H7 (cell line): Measurements from ENCODE around the gene DPYSL4. TPM values are rescaled to one million over a fixed set of nuclear protein-coding genes. Genes with fewer than 3 reads are reported as not detected.

Source experiments
- DNase-seq: peaks from one replicate; pipeline ENCODE4 v3.0.0; 2012
- H3K27me3 ChIP-seq: 2 replicates; pipeline ENCODE4 v1.6.0; 2011; ENCODE audit warnings: mild to moderate bottlenecking, low read length; ENCODE audit not compliant: control insufficient read depth, insufficient read depth
- H3K36me3 ChIP-seq: replicated peaks from 2 replicates; pipeline ENCODE4 v1.5.1; 2011; ENCODE audit warnings: low read length; ENCODE audit not compliant: control insufficient read depth, insufficient read depth
- H3K4me3 ChIP-seq: 2 replicates; pipeline ENCODE4 v1.5.1; 2011; ENCODE audit warnings: low read depth, mild to moderate bottlenecking, control low read depth, low read length, moderate library complexity; ENCODE audit not compliant: insufficient read depth
- total RNA-seq: library from RNA; depleted of rRNA; stranded (reverse); fragments of >200 nt; shearing (Covaris generic); gene quantifications from 2 replicates; pipeline ENCODE4 v1.2.3, GENCODE V29; 2014

The DPYSL4 gene
- total RNA-seq, 1 experiment from 2014 or later: 9.1 TPM

- H3K27me3 ChIP-seq: no peaks in the 10 kb centered on the region
- H3K36me3 ChIP-seq: no peaks in the 10 kb centered on the region
- H3K4me3 ChIP-seq: no peak overlapping the region
- DNase-seq: no peak
Observed at GRCh38 chr10:132243141-132243540, 56.4 kb downstream of the DPYSL4 start.

GRCh38 chr10:132243626-132244025, 56.9 kb downstream of the DPYSL4 start:
- no peak for DNase-seq
- no peak overlapping the region for H3K4me3 ChIP-seq
- no peaks in the 10 kb centered on the region for H3K27me3 ChIP-seq
- no peaks in the 10 kb centered on the region for H3K36me3 ChIP-seq

GRCh38 chr10:132245056-132245455, 58.3 kb downstream of the DPYSL4 start:
- no peaks in the 10 kb centered on the region for H3K36me3 ChIP-seq
- H3K4me3 ChIP-seq: no peak overlapping the region
- no peaks in the 10 kb centered on the region for H3K27me3 ChIP-seq
- DNase-seq: no peak

GRCh38 chr10:132246296-132246695, 59.5 kb downstream of the DPYSL4 start:
- no peak for DNase-seq
- Histone ChIP-seq H3K27me3 (no peaks in the 10 kb centered on the region), H3K36me3 (no peaks in the 10 kb centered on the region), H3K4me3 (no peak overlapping the region)

GRCh38 chr10:132247943-132248342, 61.2 kb downstream of the DPYSL4 start:
- H3K36me3 ChIP-seq: no peaks in the 10 kb centered on the region
- H3K27me3 ChIP-seq: no peaks in the 10 kb centered on the region
- DNase-seq: no peak
- no peak overlapping the region for H3K4me3 ChIP-seq

GRCh38 chr10:132248455-132249225, 61.9 kb downstream of the DPYSL4 start:
- Histone ChIP-seq H3K27me3 (no peaks in the 10 kb centered on the region), H3K36me3 (no peaks in the 10 kb centered on the region), H3K4me3 (peak overlapping the region; percentile 29)
- DNase-seq: peak; percentile 99

GRCh38 chr10:132249226-132249724, 62.5 kb downstream of the DPYSL4 start:
- DNase-seq: no peak
- Histone ChIP-seq H3K27me3 (no peaks in the 10 kb centered on the region), H3K4me3 (no peak overlapping the region)

GRCh38 chr10:132249824-132250375, 63.2 kb downstream of the DPYSL4 start:
- Histone ChIP-seq H3K36me3 (no peaks in the 10 kb centered on the region), H3K27me3 (no peaks in the 10 kb centered on the region), H3K4me3 (no peak overlapping the region)
- no peak for DNase-seq

More at GRCh38 chr10:132249226-132249724, 62.5 kb downstream of the DPYSL4 start:
- no peaks in the 10 kb centered on the region for H3K36me3 ChIP-seq

- H3K4me3 ChIP-seq: no peak overlapping the region
- no peak for DNase-seq
- H3K27me3 ChIP-seq: no peaks in the 10 kb centered on the region
- no peaks in the 10 kb centered on the region for H3K36me3 ChIP-seq
Observed at GRCh38 chr10:132250481-132251475, 64.0 kb downstream of the DPYSL4 start.

- H3K4me3 ChIP-seq: no peak overlapping the region
- H3K27me3 ChIP-seq: no peaks in the 10 kb centered on the region
- DNase-seq: no peak
Observed at GRCh38 chr10:132251928-132252327, 65.2 kb downstream of the DPYSL4 start.

GRCh38 chr10:132252412-132252811, 65.7 kb downstream of the DPYSL4 start:
- Histone ChIP-seq H3K27me3 (no peaks in the 10 kb centered on the region), H3K4me3 (no peak overlapping the region), H3K36me3 (no peaks in the 10 kb centered on the region)
- DNase-seq: peak; percentile 86

More at GRCh38 chr10:132251928-132252327, 65.2 kb downstream of the DPYSL4 start:
- H3K36me3 ChIP-seq: no peaks in the 10 kb centered on the region

GRCh38 chr10:132253092-132253687, 66.4 kb downstream of the DPYSL4 start:
- H3K4me3 ChIP-seq: peak overlapping the region; percentile 53
- H3K27me3 ChIP-seq: no peaks in the 10 kb centered on the region
- DNase-seq: peak; percentile 78
- no peaks in the 10 kb centered on the region for H3K36me3 ChIP-seq

- no peak for DNase-seq
- no peak overlapping the region for H3K4me3 ChIP-seq
Observed at GRCh38 chr10:132254841-132255240, 68.1 kb downstream of the DPYSL4 start.

More at GRCh38 chr10:132254841-132255240, 68.1 kb downstream of the DPYSL4 start:
- H3K27me3 ChIP-seq: no peaks in the 10 kb centered on the region
- no peaks in the 10 kb centered on the region for H3K36me3 ChIP-seq
